Right forelimb (tissue), 1 donor: ENCODE data around the gene DDIT3.
"Not testable (repeated sequence)": the region's sequence is repeated elsewhere in the genome, so short reads cannot be mapped to it uniquely, and the experiment has no call there.

Experiments used
- DNase-seq: peaks from one replicate; pipeline ENCODE4 v3.0.0-alpha.2; 2018

DDIT3 gene, protein sequence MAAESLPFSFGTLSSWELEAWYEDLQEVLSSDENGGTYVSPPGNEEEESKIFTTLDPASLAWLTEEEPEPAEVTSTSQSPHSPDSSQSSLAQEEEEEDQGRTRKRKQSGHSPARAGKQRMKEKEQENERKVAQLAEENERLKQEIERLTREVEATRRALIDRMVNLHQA

GRCh38 chr12:57520053-57520818, at the start of gene DDIT3:
Gene DDIT3, minus strand, starts transcription at chr12:57520514. Its CDS starts 3,108 bp downstream, at chr12:57517406.
- DNase-seq, result peak; percentile 100

DNA sequence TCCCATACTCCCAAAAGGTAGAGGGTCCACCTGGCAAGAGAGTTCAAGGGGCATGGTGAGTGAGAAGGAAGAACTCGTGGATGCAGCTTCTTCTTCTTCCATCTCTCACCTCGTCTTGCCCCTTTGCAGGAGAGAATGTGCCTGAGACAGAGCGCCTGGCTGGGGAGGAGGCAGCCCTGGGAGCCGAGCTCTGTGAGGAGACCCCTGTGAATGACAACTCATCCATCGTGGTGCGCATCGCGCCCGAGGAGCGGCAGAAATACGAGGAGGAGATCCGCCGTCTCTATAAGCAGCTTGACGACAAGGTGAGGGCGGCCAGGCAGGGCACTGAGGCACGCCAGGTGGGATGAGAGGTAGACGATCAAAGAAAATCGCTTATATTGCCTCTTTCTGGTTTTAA, 49.5 kb upstream of the DDIT3 start:
- DNase-seq, result no peak

- no peak for DNase-seq
Measured at GRCh38 chr12:57568838-57569237, 48.5 kb upstream of the DDIT3 start.

- no peak for DNase-seq
Measured at GRCh38 chr12:57564178-57564740, 43.9 kb upstream of the DDIT3 start.

GRCh38 chr12:57563358-57563757, 43.0 kb upstream of the DDIT3 start:
- no peak for DNase-seq

GRCh38 chr12:57561117-57561516, 40.8 kb upstream of the DDIT3 start:
- DNase-seq, result not testable (repeated sequence)

- DNase-seq, result no peak
Measured at GRCh38 chr12:57560516-57560915, 40.2 kb upstream of the DDIT3 start.

DNA sequence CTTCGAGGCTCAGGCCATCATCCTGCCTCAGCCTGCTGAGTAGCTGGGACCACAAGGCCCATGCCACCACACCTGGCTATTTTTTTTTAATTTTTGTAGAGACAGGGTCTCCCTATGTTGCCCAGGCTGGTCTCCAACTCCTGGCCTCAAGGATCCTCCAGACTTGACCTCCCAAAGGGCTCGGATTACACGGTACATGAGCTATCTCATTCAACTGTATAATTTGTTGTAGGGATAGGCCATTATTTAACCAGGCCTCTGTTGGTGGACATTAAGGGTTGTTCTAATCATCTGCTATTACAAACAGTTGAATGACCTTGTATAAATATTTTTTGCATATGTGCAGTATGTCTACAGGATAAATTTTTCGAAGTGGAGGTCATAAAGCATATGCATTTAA, 38.5 kb upstream of the DDIT3 start:
- DNase-seq, result no peak

DNA sequence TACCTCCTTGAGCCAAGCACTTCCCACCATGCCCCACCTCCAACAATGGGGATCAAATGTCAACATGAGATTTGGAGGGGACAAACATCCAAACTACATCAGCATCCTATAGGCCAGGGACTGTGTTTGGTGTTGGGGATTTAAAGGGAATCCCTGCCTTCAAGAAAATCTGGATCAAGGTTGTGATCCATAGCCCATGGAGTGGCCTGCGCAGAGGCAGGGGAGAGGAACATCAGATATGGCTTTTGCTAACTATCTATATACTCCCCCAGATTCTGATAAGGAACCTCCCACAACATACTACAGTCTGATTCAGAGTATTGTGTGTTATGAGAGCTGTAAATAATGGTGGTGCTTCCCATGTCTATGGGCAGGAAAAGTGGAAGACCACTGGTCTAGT, 34.6 kb upstream of the DDIT3 start:
- DNase-seq, result no peak

DNA sequence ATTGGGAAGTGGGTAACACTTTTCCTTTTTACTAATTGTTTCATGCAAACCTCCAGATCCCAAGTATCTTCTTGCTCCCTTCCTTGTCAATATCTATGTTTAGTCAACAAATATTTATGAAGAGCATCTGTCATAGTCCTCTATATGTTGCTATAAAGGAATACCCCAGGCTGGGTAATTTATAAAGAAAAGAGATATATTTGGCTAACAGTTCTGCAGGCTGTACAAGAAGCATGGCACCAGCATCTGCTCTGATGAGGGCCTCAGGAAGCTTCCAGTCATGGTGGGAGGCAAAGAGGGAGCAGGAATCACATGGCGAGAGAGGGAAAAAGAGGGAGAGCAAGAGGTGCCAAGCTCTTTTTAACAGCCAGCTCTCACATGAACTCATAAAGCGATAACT, 34.1 kb upstream of the DDIT3 start:
- DNase-seq, result no peak

- no peak for DNase-seq
Measured at GRCh38 chr12:57553343-57554202, 33.3 kb upstream of the DDIT3 start.

- no peak for DNase-seq
Measured at GRCh38 chr12:57552835-57553313, 32.6 kb upstream of the DDIT3 start.

- no peak for DNase-seq
Measured at GRCh38 chr12:57552306-57552651, 32.0 kb upstream of the DDIT3 start.

GRCh38 chr12:57551637-57552305, 31.5 kb upstream of the DDIT3 start:
- no peak for DNase-seq

DNA sequence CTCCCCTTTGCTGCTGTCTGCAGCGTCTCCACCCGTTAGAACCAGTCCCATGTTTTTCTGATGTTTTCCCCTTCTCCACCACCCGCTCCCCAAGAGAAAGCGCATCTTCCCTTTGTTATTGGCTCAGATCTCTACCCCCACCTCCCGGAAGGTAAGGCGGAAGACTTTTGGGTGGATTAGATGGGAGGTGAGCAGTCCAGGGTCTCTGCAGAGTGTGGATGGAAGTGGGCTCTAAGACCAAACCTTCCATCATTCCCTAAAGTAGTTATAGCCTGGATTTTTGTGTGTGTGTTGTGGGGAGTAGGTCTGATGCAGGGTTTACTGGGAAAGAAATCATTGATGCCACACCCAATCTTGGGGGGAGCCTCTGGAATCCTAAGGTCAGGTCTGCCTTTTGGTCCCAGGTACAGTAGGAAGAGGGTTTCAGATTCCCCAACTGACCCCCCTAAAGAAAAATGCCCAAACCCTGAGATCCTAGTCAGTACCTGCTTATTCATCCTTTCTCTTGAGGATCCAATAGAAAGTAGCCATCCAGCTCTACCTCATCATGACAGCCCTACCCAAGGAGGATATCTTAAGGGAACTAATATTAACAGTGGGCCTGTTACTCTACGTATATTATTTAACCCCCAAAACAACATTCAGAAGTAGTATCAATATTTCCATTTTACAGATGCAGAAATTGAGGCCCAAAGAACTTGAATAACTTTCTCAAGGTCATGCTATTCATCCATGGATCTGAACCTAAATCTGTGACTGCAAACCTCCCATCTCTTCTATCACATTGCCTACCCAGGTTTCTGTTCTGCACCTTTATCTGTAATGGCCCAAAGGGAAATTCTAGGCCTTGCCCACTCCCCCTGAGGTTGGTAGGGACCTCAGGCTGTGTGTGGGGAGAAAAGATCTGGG, 30.6 kb upstream of the DDIT3 start:
- DNase-seq, result no peak

DNA sequence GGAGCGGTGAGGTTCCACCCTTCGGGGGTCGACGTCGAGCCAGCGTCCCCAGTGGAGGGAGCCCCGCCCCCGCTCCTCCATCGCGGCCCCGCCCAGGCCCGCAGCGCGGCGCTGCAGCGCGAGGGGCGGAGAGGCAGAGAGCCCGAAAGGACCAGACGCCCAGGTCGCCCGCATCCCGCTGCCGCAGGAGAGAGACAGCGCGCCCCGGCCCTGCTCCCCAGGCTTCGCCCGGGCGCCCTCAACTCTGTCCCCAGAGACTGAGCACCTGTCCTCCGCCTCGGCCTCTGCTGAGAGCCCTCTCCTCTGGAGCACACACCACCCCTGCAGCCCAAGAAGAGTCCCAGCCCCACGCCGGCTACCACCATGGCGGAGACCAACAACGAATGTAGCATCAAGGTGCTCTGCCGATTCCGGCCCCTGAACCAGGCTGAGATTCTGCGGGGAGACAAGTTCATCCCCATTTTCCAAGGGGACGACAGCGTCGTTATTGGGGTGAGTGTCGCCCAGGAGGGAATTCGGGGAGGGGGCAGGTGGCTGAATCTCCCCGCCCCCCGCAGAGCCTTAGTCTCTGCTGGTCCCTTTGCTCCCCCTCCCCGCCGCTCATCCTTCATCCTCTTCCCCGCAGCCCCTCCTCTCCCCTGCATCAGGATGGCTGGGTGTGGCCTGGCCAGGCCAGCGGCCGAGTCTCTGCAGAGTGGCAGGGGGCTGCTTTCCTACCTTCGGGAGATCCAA, 29.8 kb upstream of the DDIT3 start, which contains the start of gene KIF5A:
Gene KIF5A, plus strand, starts transcription at position 136 of the 732 bp plus-strand sequence. Its CDS starts 228 bp downstream, at position 364.
- DNase-seq, result no peak

DNA sequence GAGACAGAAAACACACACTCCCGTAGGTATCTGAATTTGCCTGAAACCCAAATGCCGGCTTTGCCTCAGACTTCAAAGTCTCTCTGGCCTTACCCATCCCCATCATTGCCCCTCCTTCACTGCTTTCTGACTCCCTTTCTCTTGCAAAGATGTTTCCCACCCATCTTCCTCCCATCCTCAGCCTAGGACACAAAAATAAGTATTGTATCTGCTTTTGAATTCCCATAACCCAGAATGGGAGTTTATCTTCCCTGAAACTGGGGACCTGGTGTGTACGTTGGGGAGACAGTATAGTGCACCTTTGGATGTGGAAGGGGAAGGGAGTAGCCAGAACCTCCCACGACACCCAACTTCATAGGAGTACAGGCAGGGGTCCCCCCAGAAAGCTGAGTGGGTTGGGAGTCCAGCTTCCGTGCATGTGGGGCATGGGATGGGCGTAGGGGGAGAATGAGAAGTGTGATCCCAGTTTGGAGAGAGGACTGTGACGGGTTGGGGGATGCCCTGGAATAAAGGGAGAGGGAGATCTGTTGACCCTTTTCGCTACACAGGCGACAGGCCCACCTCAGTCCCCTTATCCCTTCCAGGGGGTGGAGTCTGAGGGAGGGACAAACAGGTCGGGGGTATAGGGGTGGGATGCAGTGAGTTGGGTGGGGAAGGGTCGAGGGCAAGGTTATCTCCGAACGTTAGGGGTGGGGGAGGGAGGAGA, 29.0 kb upstream of the DDIT3 start:
- no peak for DNase-seq

DNA sequence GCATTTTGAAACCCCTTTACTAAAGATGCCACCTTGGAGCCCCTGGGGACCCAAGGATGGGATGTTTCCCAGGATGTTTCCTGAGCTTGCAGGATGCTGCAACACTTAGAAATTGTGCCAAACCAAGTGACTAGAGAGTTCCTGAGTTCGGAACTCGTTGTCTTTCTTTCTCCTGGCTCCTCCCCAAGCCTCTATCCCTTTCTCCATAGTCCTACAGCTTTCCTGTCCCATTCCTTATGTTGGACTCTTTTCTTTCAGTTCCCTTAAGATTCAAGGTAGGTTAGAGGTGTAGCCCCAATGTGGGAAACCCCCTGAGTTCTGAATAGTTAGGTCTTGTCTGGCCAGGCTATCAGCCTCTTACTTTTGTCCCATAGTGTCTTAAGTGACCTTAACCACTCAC, 28.2 kb upstream of the DDIT3 start:
- no peak for DNase-seq

- DNase-seq, result no peak
Measured at GRCh38 chr12:57548013-57548315, 27.6 kb upstream of the DDIT3 start.

DNA sequence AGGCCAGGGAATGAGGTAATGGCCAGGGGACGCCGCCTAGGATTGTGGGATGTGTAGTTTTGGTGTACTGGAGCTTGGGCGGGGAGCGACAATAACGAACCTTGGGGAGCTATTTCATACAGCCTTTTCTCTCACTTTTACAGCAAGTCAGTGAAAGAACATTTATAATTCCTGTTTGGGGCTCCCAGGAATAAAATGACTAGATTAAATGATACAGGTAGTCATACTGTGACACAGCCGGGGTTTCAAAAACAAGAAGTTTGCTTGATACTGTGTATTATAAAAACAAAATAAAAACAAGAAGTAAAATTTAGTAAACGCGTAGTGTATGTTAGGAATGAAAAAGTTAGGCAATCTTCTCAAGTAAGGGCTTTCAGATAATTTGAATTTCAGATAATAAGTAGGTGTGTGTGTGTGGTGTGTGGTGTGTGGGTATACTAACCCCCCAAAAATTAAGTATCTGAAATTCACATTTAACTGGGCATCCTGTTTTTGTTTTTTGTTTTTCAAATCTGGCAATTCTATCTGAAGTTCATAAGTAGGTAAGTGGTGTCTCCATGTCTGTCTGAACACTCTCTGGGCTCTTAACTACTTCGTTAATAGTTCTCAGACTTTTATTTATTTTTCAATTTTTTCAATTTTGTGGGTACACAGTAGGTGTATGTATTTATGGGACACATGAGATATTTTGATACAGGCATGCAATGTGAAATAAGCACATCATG, 27.1 kb upstream of the DDIT3 start:
- DNase-seq, result no peak
